PC-3 (cell line): Measurements from ENCODE around the gene TOR1B. TPM values are rescaled to one million over a fixed set of nuclear protein-coding genes. Genes with fewer than 3 reads are reported as not detected.

ENCODE experiments used
- ATAC-seq: fragments of 200-7000 bp; cut with Tn5 transposase; 2 replicates; pipeline ENCODE4 v1.9.1; 2020; ENCODE audit warnings: mild to moderate bottlenecking, moderate library complexity
- BruUV-seq: library from RNA; stranded (reverse); fragments of 400-500 nt; replicated peaks from 2 replicates; lab custom pipeline; 2021; lab: Mats Ljungman, UMichigan
- CTCF ChIA-PET: fragments of 300-600 bp; sonication (Branson Sonifier 250); formaldehyde crosslinking; loops from one replicate; lab custom pipeline; 2022; ENCODE audit warnings: antibody characterized with exemption; lab: Charles Lee
- POLR2A ChIA-PET: fragments of 300-600 bp; sonication (Branson Sonifier 250); formaldehyde crosslinking; loops from one replicate; lab custom pipeline; 2022; ENCODE audit warnings: antibody characterized with exemption; ENCODE audit not compliant: unreplicated experiment; lab: Charles Lee
- DNase-seq: peaks from one replicate; pipeline ENCODE4 v3.0.0-alpha.2; 2015
- H2AFZ ChIP-seq: fragments of 300-600 bp; sonication (generic); 2 replicates; pipeline ENCODE4 v1.6.0; 2016; ENCODE audit warnings: antibody characterized with exemption, low read length
- H3F3A ChIP-seq: fragments of 300-600 bp; sonication (generic); one replicate; pipeline ENCODE4 v1.6.0; 2017; ENCODE audit warnings: antibody characterized with exemption, low read length, control low read depth, mild to moderate bottlenecking; ENCODE audit not compliant: unreplicated experiment
- H3K27ac ChIP-seq: fragments of 300-600 bp; sonication (generic); 2 replicates; pipeline ENCODE4 v1.5.1; 2016; ENCODE audit warnings: mild to moderate bottlenecking, low read length
- H3K27me3 ChIP-seq: fragments of 300-600 bp; sonication (generic); 2 replicates; pipeline ENCODE4 v1.6.1; 2016; ENCODE audit warnings: low read length, mixed read lengths
- H3K36me3 ChIP-seq: fragments of 300-600 bp; sonication (generic); 2 replicates; pipeline ENCODE4 v1.6.1; 2016; ENCODE audit warnings: low read depth, mixed run types, low read length, mixed read lengths
- H3K4me1 ChIP-seq: fragments of 300-600 bp; sonication (generic); 2 replicates; pipeline ENCODE4 v1.5.1; 2016; ENCODE audit warnings: low read length; ENCODE audit not compliant: insufficient read depth
- H3K4me2 ChIP-seq: fragments of 300-600 bp; sonication (generic); 2 replicates; pipeline ENCODE4 v1.6.0; 2016; ENCODE audit warnings: low read length
- H3K4me3 ChIP-seq: fragments of 300-600 bp; sonication (generic); 2 replicates; pipeline ENCODE4 v1.5.1; 2016; ENCODE audit warnings: mild to moderate bottlenecking, low read length, mixed read lengths
- H3K79me2 ChIP-seq: fragments of 300-600 bp; sonication (generic); 2 replicates; pipeline ENCODE4 v1.6.1; 2017; ENCODE audit warnings: low read length, mixed read lengths
- H3K9ac ChIP-seq: fragments of 300-600 bp; sonication (generic); 2 replicates; pipeline ENCODE4 v1.6.0; 2016; ENCODE audit warnings: mild to moderate bottlenecking, low read length
- H3K9me2 ChIP-seq: fragments of 300-600 bp; sonication (generic); replicated peaks from 2 replicates; pipeline ENCODE4 v1.6.1; 2016; ENCODE audit warnings: mixed run types, low read length, mixed read lengths
- H3K9me3 ChIP-seq: fragments of 300-600 bp; sonication (generic); 2 replicates; pipeline ENCODE4 v1.6.1; 2016; ENCODE audit warnings: low read length, mixed read lengths
- H4K20me1 ChIP-seq: fragments of 300-600 bp; sonication (generic); 2 replicates; pipeline ENCODE4 v1.6.1; 2016; ENCODE audit warnings: low read length, mixed read lengths
- EZH2 ChIP-seq: fragments of 300-600 bp; sonication (generic); IDR thresholded peaks from one replicate; pipeline ENCODE4 v1.6.1; 2017; ENCODE audit warnings: antibody characterized with exemption, mild to moderate bottlenecking, low read length; ENCODE audit not compliant: unreplicated experiment
- EZH2phosphoT487 ChIP-seq: fragments of 300-600 bp; sonication (generic); IDR thresholded peaks from 2 replicates; pipeline ENCODE4 v1.6.1; 2018; ENCODE audit warnings: mild to moderate bottlenecking, antibody characterized with exemption, low read length, borderline replicate concordance
- intact Hi-C: fragments of 100-400 bp; cut with micrococcal nuclease; formaldehyde crosslinking; loops from 2 replicates; pipeline ENCODE4 v1.9.0; 2023
- total RNA-seq: library from RNA; depleted of rRNA; stranded (reverse); fragments of >200 nt; gene quantifications from 2 replicates; pipeline ENCODE4 v1.2.3, GENCODE V29; 2014
- TF ChIP-seq, protein P1 (sequence below): fragments of 300-600 bp; sonication (generic); conservative IDR thresholded peaks from 2 replicates; pipeline ENCODE4 v1.5.1; 2017; ENCODE audit warnings: antibody characterized with exemption, low read depth, mild to moderate bottlenecking, low read length

The TOR1B gene
- total RNA-seq, 1 experiment from 2014 or later = 12.8 TPM

DNA sequence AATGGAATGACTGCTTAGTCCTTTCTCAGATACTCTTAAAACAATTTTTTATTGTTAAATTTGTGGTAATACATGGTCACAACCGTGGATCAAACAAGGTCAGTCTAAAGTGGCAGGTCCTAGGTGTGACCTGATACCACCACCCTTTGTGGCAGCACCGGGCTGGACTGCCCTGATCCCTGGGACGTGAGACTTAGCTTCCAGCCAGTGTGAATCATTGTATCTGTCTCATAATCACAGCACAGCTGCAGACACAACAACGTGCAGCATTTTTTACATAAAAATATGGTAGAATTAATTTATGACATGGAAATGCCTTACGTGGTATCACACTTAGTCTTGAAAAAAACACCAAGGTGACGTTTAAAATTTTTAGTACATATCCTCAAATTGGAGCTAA is 7.8 kb downstream of the TOR1B start:
- Histone ChIP-seq H3K9ac (no peak overlapping the region), H3K4me1 (no peaks in the 10 kb centered on the region), H3K4me3 (no peak overlapping the region), H3K79me2 (no peaks in the 10 kb centered on the region), H3K4me2 (no peak overlapping the region), H3K9me3 (no peaks in the 10 kb centered on the region), H2AFZ (no peak overlapping the region), H3K27ac (no peak overlapping the region), H4K20me1 (no peaks in the 10 kb centered on the region), H3F3A (no peaks in the 10 kb centered on the region), H3K36me3 (no peaks in the 10 kb centered on the region), H3K9me2 (no peaks in the 10 kb centered on the region), H3K27me3 (no peaks in the 10 kb centered on the region)
- TF ChIP-seq, protein P1, sequence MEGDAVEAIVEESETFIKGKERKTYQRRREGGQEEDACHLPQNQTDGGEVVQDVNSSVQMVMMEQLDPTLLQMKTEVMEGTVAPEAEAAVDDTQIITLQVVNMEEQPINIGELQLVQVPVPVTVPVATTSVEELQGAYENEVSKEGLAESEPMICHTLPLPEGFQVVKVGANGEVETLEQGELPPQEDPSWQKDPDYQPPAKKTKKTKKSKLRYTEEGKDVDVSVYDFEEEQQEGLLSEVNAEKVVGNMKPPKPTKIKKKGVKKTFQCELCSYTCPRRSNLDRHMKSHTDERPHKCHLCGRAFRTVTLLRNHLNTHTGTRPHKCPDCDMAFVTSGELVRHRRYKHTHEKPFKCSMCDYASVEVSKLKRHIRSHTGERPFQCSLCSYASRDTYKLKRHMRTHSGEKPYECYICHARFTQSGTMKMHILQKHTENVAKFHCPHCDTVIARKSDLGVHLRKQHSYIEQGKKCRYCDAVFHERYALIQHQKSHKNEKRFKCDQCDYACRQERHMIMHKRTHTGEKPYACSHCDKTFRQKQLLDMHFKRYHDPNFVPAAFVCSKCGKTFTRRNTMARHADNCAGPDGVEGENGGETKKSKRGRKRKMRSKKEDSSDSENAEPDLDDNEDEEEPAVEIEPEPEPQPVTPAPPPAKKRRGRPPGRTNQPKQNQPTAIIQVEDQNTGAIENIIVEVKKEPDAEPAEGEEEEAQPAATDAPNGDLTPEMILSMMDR = no peak
- TF ChIP-seq EZH2phosphoT487 = no peak
- DNase-seq (no peak), ATAC-seq (no peak)
- CTCF ChIA-PET = no interaction called here
- intact Hi-C loops = no loop called here
- TSS peak; percentile 29 for BruUV-seq
- POLR2A ChIA-PET = no interaction called here

DNA sequence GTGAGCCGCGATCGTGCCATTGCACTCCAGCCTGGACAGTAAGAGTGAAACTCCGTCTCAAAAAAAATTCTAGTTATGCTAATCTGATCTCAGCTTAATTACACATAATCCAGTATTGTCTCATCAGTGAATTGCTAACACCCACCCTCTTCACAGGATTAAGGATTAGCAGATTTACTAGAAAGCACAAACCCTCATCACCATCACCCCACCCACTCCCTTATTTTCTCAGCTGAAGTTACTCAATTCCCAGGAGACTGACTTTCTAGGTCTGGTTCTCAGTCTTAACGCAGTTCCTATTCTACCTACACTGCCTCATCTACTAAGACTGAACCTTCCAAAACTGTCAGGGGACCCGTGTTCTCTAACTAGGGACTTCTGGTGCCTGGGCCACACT is 9.0 kb downstream of the TOR1B start:
- H3K9ac ChIP-seq = no peak overlapping the region
- no peak overlapping the region for H3K4me2 ChIP-seq
- TF ChIP-seq, protein P1 = no peak
- TF ChIP-seq EZH2phosphoT487 = no peak
- no peak for TF ChIP-seq EZH2
- no peak overlapping the region for H3K27ac ChIP-seq
- H3K9me3 ChIP-seq = no peaks in the 10 kb centered on the region
- ATAC-seq (no peak), DNase-seq (no peak)
- 0 out of 2 replicates have a peak, but pooled peaks cover 2% of the 10 kb centered on the region for H3K36me3 ChIP-seq
- BruUV-seq = no TSS peak
- H3K9me2 ChIP-seq = no peaks in the 10 kb centered on the region
- H4K20me1 ChIP-seq = no peaks in the 10 kb centered on the region
- no peak overlapping the region for H2AFZ ChIP-seq
- no peaks in the 10 kb centered on the region for H3F3A ChIP-seq
- no peaks in the 10 kb centered on the region for H3K79me2 ChIP-seq
- ChIA-PET CTCF (no interaction called here), POLR2A (no interaction called here)
- no peak overlapping the region for H3K4me3 ChIP-seq
- H3K4me1 ChIP-seq = no peaks in the 10 kb centered on the region
- intact Hi-C loops = no loop called here
- no peaks in the 10 kb centered on the region for H3K27me3 ChIP-seq

DNA sequence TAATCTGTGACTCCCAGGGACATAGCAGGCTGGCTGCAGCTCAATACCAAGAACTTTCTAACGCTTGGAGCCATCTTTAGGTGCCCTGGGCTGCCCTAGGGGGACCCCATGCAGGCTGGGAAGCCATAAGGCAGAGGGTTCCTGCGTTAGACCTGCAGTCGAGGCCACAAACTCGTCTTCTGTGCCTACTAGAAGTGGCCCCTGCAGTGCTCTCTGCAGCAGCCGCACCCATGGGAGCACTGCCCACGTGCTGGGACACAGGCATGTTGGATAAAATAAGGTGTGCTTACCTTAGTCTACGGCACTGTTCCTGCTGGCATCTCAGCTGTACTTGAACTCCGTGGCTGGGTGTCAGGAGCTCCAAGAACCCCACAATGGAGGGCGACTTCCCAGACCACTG is 9.4 kb downstream of the TOR1B start:
- H4K20me1 ChIP-seq = no peaks in the 10 kb centered on the region
- no peaks in the 10 kb centered on the region for H3K79me2 ChIP-seq
- H3K36me3 ChIP-seq = 0 out of 2 replicates have a peak, but pooled peaks cover 2% of the 10 kb centered on the region
- H3K9ac ChIP-seq = no peak overlapping the region
- CTCF ChIA-PET = no interaction called here
- no peak overlapping the region for H3K4me2 ChIP-seq
- no peak overlapping the region for H3K4me3 ChIP-seq
- H2AFZ ChIP-seq = no peak overlapping the region
- POLR2A ChIA-PET = no interaction called here
- H3F3A ChIP-seq = no peaks in the 10 kb centered on the region
- no TSS peak for BruUV-seq
- H3K27ac ChIP-seq = no peak overlapping the region
- H3K27me3 ChIP-seq = no peaks in the 10 kb centered on the region
- no peaks in the 10 kb centered on the region for H3K4me1 ChIP-seq
- TF ChIP-seq, protein P1 = no peak
- TF ChIP-seq EZH2phosphoT487 (no peak), EZH2 (no peak)
- intact Hi-C loops = no loop called here
- no peak for DNase-seq
- ATAC-seq = no peak
- H3K9me2 ChIP-seq = no peaks in the 10 kb centered on the region
- H3K9me3 ChIP-seq = no peaks in the 10 kb centered on the region
